HG03565 (cell line): ENCODE data around the gene GJD3.

Experiments
- ATAC-seq: cut with Tn5 transposase; IDR thresholded peaks from one replicate; pipeline ENCODE4 v1.9.1; 2021; ENCODE audit warnings: mild to moderate bottlenecking, moderate library complexity; ENCODE audit not compliant: unreplicated experiment

The GJD3 gene

GRCh38 chr17:40341808-40342503 lies 22.6 kb downstream of the GJD3 start:
- no peak for ATAC-seq

DNA sequence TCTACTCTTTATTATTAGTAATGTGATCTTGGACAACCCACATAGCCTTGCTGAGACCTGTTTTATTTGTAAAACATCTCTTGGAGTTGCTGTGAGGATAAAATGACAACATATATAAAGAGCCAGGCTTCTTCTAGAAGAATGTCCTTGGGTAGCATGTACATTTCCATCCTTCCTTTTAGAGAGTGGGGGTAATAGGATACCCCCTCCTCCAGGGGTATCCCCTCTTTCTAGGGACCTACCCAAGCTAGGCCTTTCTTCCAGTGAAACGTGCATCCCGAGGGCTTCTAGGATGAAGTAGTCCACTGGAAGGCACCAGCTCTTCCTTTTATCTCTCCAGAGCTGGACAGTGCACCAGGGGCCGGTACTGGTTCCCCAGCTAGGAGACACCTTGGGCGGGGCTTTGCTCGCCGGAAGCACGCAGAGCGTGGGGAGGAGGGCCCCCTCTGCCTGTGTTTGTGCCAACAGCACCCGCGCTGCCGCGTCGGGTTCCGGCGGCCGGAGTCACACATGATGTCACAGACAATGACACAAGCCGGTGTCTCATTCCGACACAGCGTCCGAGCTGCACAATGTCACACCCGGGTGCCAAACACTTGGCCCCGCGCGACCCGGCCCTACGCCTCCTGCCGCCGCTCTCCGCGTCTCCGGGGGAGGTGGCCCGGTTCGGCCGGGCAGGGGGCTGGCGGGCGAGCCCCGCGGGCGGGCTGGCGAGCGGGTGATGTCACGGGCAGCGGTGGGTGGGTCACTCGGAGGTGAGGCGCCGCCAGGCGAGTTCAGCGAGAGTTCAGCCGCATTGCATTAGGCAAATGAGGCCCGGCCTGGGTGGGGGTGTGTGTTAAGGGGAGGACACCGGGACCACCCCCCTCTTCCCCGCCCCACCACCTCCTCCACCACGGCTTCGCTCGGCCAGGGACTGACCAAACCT lies 23.4 kb downstream of the GJD3 start:
- ATAC-seq, result peak; percentile 49

DNA sequence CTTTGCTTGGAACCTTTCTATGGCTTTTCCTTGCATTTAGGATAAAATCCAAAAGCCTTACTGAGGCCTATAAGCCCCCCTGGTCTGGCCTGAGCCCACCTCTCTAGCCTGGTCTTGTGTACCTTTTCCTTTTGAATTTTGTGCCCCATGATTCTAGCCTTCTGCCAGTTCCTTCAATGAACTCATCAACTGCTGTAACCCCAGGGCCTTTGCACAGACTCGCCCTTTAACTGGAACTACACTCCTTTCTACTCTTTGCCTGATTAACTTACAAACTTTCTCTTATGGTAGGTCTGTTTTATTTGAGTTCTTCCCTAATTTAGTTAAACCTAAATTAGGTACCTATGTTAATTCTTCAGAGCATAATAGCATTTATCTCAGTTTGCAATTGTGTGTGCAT lies 24.2 kb downstream of the GJD3 start:
- no peak for ATAC-seq

DNA sequence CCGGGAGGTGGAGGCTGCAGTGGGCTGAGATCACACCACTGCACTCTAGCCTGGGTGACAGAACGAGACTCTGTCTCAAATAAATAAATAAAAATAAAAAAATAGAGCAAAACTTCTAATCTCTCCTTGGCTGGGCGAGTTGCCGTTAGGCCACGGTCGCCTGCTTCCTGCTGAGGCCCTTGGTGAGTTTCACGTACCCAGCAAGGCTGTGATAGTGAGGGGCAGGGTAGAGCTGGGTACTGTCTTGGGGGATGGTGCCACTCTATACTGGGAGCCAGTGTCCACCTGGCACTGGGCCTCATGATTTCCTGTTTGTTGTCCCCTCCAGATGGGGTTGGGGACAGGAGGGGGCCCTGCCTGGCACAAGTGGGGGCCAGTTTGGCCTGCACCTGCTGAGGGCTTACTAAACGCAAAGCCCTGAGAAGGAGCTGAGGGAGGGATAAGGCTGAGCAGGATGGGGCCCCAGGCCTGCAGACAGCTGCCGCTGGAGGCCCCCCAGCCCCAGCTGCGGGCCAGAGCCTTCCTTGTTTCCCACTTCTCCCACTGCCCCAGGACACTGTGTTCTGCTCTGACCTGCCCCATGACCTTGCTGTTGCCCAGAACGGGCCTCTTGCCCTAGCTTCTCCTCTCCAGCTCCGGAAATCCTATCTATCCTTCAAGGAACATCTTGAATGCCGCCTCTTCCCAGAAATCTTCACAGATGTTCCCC lies 25.4 kb downstream of the GJD3 start:
- ATAC-seq, result no peak

DNA sequence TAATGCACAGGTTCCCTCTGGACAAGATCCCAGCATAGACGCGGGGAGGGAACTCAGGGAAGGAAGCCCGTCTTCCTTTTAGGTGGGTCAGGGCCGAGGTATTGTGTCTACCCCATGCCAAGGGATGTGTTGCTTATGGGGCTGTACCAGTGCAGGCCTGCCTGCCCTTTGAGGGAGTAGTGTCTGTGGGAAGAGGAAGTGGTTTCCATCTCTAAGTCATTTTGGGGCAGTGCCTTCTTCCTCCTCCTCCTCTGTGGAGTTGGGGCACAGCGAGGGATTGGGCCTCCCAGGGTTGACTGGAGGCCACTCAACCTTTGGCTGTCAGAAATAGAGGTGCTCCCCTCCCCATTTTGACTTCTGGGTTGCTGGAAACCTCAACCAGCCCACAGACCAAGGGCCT lies 26.5 kb downstream of the GJD3 start:
- no peak for ATAC-seq

DNA sequence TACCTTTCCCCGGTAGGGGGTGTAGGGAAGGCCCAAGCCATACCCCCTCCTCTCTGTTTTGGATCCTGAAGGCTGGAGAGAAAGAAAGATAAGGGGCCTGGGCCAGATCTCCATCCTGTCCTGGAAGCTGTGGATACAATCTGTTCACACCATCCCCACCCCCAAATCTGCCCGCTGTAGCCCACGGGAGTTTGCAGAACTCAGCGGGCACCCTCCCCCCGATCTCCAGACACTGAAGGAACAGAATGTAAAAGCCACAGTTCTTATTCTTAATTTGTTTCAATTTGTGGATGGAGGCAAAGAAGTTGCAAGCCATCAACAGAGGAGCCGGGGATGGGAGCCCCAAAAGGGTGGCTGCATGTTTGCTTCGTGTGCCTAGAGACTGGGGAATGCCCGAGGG lies 27.2 kb downstream of the GJD3 start:
- no peak for ATAC-seq

- ATAC-seq, result no peak
Measured at GRCh38 chr17:40335620-40336019, 28.9 kb downstream of the GJD3 start.

DNA sequence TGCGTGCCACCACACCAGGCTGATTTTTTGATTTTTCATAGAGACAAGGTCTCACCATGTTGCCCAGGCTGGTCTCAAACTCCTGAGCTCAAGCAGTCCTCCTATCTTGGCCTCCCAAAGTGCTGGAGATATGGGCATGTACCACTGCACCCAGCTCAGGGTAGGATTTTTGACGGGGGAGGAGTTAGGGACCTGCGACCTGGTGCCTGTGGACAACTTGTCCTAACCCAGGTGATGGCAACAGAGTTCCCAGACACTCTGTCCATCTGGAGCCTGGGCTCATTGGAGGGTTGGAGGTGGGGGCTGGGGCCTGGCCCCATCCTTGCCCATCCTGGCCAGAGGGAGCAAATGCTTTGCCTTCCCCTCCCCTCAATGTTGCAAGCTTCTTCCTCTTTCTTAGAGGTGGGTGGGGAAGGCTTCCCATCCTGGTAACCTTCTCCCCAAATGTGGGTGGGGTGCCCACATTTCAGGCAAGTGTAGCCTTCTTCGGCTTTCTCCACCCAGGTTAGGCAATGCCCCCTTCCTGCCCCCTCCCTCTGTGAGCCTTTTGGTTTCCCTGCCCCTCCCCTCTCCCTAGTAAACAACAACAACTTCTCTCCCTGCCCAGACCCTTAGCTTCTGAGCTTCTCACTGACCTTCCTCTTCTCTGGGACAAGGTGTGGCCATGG lies 30.6 kb downstream of the GJD3 start:
- ATAC-seq, result no peak

GRCh38 chr17:40331743-40332641 lies 32.5 kb downstream of the GJD3 start:
- no peak for ATAC-seq

- ATAC-seq, result no peak
Measured at GRCh38 chr17:40330850-40331470, 33.6 kb downstream of the GJD3 start.

GRCh38 chr17:40329839-40330794 lies 34.4 kb downstream of the GJD3 start:
- ATAC-seq, result no peak

- no peak for ATAC-seq
Measured at GRCh38 chr17:40328386-40328766, 36.2 kb downstream of the GJD3 start.

GRCh38 chr17:40327735-40328385 lies 36.7 kb downstream of the GJD3 start:
- no peak for ATAC-seq

- ATAC-seq, result no peak
Measured at GRCh38 chr17:40327244-40327729, 37.2 kb downstream of the GJD3 start.

DNA sequence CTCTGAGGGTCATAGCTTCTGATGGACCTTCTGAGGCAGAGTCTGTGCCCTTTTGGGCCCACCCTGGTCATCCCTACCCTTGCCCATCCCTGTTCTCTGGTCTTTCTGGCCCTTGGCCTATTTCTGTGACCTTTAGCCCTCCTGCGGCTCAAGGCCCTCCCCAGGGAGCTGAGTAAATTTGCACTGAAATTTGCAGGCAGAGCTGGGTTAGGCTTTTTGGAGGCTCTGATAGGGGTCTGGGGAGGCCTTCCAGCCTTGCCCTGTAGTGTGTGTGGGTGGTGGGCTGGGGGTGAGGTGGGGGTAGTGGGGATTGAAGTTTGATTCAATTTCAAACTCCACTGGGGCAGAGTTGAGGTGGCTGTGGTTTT lies 37.7 kb downstream of the GJD3 start:
- ATAC-seq, result no peak

DNA sequence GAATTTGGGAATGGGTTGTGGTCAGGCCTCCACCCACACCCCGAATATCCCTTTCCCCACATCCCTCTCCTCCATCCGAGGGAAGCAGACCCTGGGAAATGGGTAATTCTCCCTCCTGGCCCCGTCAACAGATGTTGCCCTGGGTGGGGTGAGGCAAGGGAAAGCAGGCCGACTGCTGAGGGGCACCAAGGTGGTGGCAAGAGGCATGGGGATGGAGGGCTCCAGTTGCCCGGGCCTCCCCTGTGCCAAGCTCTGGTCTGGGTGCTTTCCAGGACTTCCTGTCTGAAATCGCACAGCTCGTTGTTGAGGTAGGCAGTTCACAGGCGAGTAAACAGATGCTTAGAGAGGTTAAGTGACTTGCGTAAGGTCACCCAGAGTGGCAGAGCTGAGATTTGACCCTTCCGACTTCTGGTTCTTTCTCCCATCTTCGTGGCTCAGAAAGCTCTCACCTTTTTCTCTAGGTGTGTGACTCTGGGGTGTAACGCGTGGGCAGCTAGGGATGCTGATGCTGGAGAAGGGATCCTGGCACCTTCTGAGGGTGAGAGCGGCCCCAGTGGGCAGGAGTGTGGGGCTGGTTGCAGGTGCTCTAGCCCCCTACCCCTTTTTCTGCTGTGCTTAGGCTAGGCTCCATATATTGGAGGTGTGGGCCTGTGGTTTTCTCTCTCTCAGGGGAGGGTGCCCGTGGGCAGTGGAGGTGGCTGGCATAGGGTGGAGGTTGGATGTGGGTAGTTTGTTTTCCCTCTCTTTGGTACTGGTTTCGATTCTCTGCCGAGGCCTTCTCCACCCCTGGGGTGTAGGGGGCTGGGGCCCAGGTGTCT lies 38.3 kb downstream of the GJD3 start:
- no peak for ATAC-seq
